ENCODE data around the gene ZNF423.
"Not testable (repeated sequence)": the region's sequence is repeated elsewhere in the genome, so short reads cannot be mapped to it uniquely, and the experiment has no call there.

Gene ZNF423

GRCh38 chr16:49688036-49688697 is 167.7 kb downstream of the ZNF423 start:
- no peak for DNase-seq

GRCh38 chr16:49687476-49688002 is 168.4 kb downstream of the ZNF423 start:
- DNase-seq, result no peak

GRCh38 chr16:49684696-49685095 is 171.2 kb downstream of the ZNF423 start:
- DNase-seq, result no peak

GRCh38 chr16:49682577-49683165 is 173.2 kb downstream of the ZNF423 start:
- no peak for DNase-seq

- DNase-seq, result no peak
Measured at GRCh38 chr16:49681217-49681883, 174.6 kb downstream of the ZNF423 start.

GRCh38 chr16:49679095-49679494 is 176.8 kb downstream of the ZNF423 start:
- no peak for DNase-seq

GRCh38 chr16:49677661-49678060 is 178.3 kb downstream of the ZNF423 start:
- not testable (repeated sequence) for DNase-seq

GRCh38 chr16:49675413-49675812 is 180.5 kb downstream of the ZNF423 start:
- DNase-seq, result no peak

- no peak for DNase-seq
Measured at GRCh38 chr16:49674990-49675389, 180.9 kb downstream of the ZNF423 start.

- no peak for DNase-seq
Measured at GRCh38 chr16:49674351-49674851, 181.5 kb downstream of the ZNF423 start.

- DNase-seq, result no peak
Measured at GRCh38 chr16:49673442-49673841, 182.5 kb downstream of the ZNF423 start.

- DNase-seq, result no peak
Measured at GRCh38 chr16:49672753-49673152, 183.2 kb downstream of the ZNF423 start.

- DNase-seq, result no peak
Measured at GRCh38 chr16:49671333-49671732, 184.6 kb downstream of the ZNF423 start.

GRCh38 chr16:49670627-49671026 is 185.3 kb downstream of the ZNF423 start:
- DNase-seq, result no peak

GRCh38 chr16:49665482-49666230 is 190.3 kb downstream of the ZNF423 start:
- DNase-seq, result no peak

- no peak for DNase-seq
Measured at GRCh38 chr16:49664221-49665215, 191.4 kb downstream of the ZNF423 start.

GRCh38 chr16:49663081-49664065 is 192.5 kb downstream of the ZNF423 start:
- no peak for DNase-seq

- DNase-seq, result no peak
Measured at GRCh38 chr16:49662569-49662968, 193.3 kb downstream of the ZNF423 start.

- DNase-seq, result no peak
Measured at GRCh38 chr16:49661465-49662187, 194.3 kb downstream of the ZNF423 start.

- DNase-seq, result no peak
Measured at GRCh38 chr16:49660626-49661025, 195.3 kb downstream of the ZNF423 start.

Measured in T1000 (cell line).